ENCODE measurements around the gene KAT2A. TPM values are rescaled to one million over a fixed set of nuclear protein-coding genes. Genes with fewer than 3 reads are reported as not detected.

KAT2A gene
- total RNA-seq, 1 experiment from 2014 or later, result 41.2 TPM

GRCh38 chr17:42106009-42106408 lies 15.2 kb downstream of the KAT2A start:
- no peak for DNase-seq (ENCODE audit: low read depth, low spot score)
- no peak overlapping the region for H2AFZ ChIP-seq (ENCODE audit: low read depth, low read length, poor library complexity, severe bottlenecking)
- intact Hi-C loops (cut with micrococcal nuclease), result no loop called here
- H3K9me3 ChIP-seq (ENCODE audit: control insufficient read depth in 1 of 2, insufficient read depth in 1 of 2, low read depth in 1 of 2, low read length in 2 of 2), result no peaks in the 10 kb centered on the region
- H3K9ac ChIP-seq (ENCODE audit: low read length), result no peak overlapping the region
- peaks cover 7 to 24% of the 10 kb centered on the region in 2 experiments; a peak in 3 of 4 replicates for H3K4me1 ChIP-seq (ENCODE audit: control insufficient read depth in 1 of 2, insufficient read depth in 2 of 2, low read length in 2 of 2)
- RAD21 ChIA-PET (ENCODE audit: low non-redundant PET in 1 of 2, low total read pairs in 2 of 2, uncharacterized antibody in 2 of 2, unreplicated experiment in 2 of 2), result no interaction called here
- no peaks in the 10 kb centered on the region for H4K20me1 ChIP-seq (ENCODE audit: insufficient read depth)
- CTCF ChIA-PET, result no interaction called here
- TF ChIP-seq SP1 (IDR thresholded peaks at IDR 0.05; ENCODE audit: low read depth) (no peak), TCF7L2 (IDR thresholded peaks at IDR 0.05; ENCODE audit: borderline replicate concordance, extremely low read depth, insufficient read depth, insufficient read length) (no peak), ZBTB33 (IDR thresholded peaks at IDR 0.05; ENCODE audit: extremely low read depth, insufficient replicate concordance, low read length) (no peak), POLR2AphosphoS5 (IDR thresholded peaks at IDR 0.05; ENCODE audit: low read depth, low read length) (no peak), MAX (IDR thresholded peaks at IDR 0.05) (no peak), ZFX (IDR thresholded peaks at IDR 0.05) (no peak), FOSL1 (IDR thresholded peaks at IDR 0.05; ENCODE audit: low read depth) (no peak), JUND (IDR thresholded peaks at IDR 0.05) (no peak), ATF3 (IDR thresholded peaks at IDR 0.05) (no peak), EZH2phosphoT487 (IDR thresholded peaks at IDR 0.05; ENCODE audit: borderline replicate concordance) (no peak), SRF (IDR thresholded peaks at IDR 0.05; ENCODE audit: low read depth) (no peak), SIN3A (IDR thresholded peaks at IDR 0.05; ENCODE audit: low read depth) (no peak)
- no peak for ATAC-seq
- no peaks in the 10 kb centered on the region for H3K27me3 ChIP-seq (ENCODE audit: insufficient read depth, low read length)
- no peaks in the 10 kb centered on the region for H3K79me2 ChIP-seq (ENCODE audit: insufficient read depth, low read length)
- no peak overlapping the region for H3K27ac ChIP-seq (ENCODE audit: low read depth, low read length)
- no TSS peak for BruUV-seq (replicated peaks)
- POLR2A ChIA-PET, result no interaction called here
- no peak overlapping the region for H3K4me3 ChIP-seq (replicated peaks in 1 of 2; ENCODE audit: low read depth in 1 of 2, low read length in 2 of 2)
- H3K9me2 ChIP-seq (ENCODE audit: insufficient read depth), result no peaks in the 10 kb centered on the region
- H3K36me3 ChIP-seq (ENCODE audit: control insufficient read depth in 1 of 2, insufficient read depth in 2 of 2, low read length in 2 of 2), result no peaks in the 10 kb centered on the region
- H3K4me2 ChIP-seq (ENCODE audit: low read length), result no peak overlapping the region
